ENCODE measurements around the gene GULP1.

- TF ChIP-seq, protein P1, sequence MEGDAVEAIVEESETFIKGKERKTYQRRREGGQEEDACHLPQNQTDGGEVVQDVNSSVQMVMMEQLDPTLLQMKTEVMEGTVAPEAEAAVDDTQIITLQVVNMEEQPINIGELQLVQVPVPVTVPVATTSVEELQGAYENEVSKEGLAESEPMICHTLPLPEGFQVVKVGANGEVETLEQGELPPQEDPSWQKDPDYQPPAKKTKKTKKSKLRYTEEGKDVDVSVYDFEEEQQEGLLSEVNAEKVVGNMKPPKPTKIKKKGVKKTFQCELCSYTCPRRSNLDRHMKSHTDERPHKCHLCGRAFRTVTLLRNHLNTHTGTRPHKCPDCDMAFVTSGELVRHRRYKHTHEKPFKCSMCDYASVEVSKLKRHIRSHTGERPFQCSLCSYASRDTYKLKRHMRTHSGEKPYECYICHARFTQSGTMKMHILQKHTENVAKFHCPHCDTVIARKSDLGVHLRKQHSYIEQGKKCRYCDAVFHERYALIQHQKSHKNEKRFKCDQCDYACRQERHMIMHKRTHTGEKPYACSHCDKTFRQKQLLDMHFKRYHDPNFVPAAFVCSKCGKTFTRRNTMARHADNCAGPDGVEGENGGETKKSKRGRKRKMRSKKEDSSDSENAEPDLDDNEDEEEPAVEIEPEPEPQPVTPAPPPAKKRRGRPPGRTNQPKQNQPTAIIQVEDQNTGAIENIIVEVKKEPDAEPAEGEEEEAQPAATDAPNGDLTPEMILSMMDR (IDR thresholded peaks at IDR 0.05), result no peak
- TF ChIP-seq POLR2A (IDR thresholded peaks at IDR 0.05), result no peak
Measured at GRCh38 chr2:188473306-188473705, 181.6 kb downstream of the GULP1 start.

Measured in testis (tissue), 2 donors.